ENCODE results near the gene UNC50.

DNA sequence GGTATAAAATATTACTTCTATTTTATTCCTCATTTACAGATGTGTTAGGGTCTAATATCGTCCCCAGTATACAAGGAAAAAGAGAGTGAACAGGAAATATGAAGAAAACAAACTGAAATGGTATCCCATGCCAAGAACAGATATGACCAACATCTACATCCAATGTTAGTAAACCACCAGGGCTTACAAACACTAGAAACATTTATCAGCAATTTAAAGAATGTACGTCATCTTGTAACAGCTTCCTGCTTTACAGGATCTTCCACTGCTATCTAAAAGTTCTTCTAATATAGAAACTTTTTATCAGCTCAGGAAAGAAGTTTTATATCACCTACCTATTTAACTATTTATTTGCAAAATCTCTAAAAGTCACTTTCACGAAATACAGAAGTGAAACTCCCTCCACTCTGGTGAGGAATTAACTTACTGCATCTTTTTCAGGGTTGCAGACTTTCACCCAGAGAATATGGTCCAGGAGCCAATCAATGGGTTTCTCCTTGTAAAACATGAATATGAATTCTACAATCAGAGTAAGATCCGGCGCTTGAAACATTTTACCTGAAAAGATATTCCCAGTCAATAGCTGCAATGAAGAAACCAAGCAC lies 35.2 kb downstream of the UNC50 start:
- TF ChIP-seq EZH2 (IDR thresholded peaks at IDR 0.05; ENCODE audit: low read length, missing control alignments): no peak
- TF ChIP-seq, protein P1, sequence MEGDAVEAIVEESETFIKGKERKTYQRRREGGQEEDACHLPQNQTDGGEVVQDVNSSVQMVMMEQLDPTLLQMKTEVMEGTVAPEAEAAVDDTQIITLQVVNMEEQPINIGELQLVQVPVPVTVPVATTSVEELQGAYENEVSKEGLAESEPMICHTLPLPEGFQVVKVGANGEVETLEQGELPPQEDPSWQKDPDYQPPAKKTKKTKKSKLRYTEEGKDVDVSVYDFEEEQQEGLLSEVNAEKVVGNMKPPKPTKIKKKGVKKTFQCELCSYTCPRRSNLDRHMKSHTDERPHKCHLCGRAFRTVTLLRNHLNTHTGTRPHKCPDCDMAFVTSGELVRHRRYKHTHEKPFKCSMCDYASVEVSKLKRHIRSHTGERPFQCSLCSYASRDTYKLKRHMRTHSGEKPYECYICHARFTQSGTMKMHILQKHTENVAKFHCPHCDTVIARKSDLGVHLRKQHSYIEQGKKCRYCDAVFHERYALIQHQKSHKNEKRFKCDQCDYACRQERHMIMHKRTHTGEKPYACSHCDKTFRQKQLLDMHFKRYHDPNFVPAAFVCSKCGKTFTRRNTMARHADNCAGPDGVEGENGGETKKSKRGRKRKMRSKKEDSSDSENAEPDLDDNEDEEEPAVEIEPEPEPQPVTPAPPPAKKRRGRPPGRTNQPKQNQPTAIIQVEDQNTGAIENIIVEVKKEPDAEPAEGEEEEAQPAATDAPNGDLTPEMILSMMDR (conservative IDR thresholded peaks at IDR 0.05 in 1 of 2, IDR thresholded peaks at IDR 0.05 in 1 of 2; ENCODE audit: low read depth in 1 of 2, low read length in 2 of 2): no peak
